SK-N-SH (cell line): ENCODE results near the gene EZH1. TPM values are rescaled to one million over a fixed set of nuclear protein-coding genes. Genes with fewer than 3 reads are reported as not detected.

Experiments
- CTCF ChIA-PET: fragments of 300-600, 350-600 bp; formaldehyde crosslinking; extraction: SDS; loops from one replicate; lab custom pipeline; 2021; lab: Yijun Ruan, JAX
- POLR2A ChIA-PET: fragments of 350-600 bp; sonication (Branson Sonifier 250); formaldehyde crosslinking; extraction: SDS; loops from one replicate; lab custom pipeline; 2020; ENCODE audit warnings: antibody characterized with exemption, inconsistent platforms; lab: Yijun Ruan, JAX
- DNase-seq: peaks from one replicate; pipeline ENCODE4 v3.0.0; 2012
- H2AFZ ChIP-seq: fragments of 200-600 bp; sonication (generic); 2 replicates; pipeline ENCODE4 v1.8.1; 2016; ENCODE audit warnings: antibody characterized with exemption, mild to moderate bottlenecking, low read depth
- H3F3A ChIP-seq: fragments of 200-600 bp; sonication (generic); replicated peaks from 2 replicates; pipeline ENCODE3; 2016; ENCODE audit warnings: antibody characterized with exemption, mild to moderate bottlenecking; ENCODE audit not compliant: insufficient read depth
- H3K27ac ChIP-seq, 2 experiments: fragments of 200-500 bp in 1 of 2; fragments of 200-600 bp in 1 of 2; sonication (Bioruptor generic) in 1 of 2; sonication (generic), shearing (Covaris generic) in 1 of 2; 2 replicates each; pipeline versions ENCODE4 v1.5.1 to v1.6.1; 2014 to 2016; ENCODE audit warnings: low read depth in 2 of 2, inconsistent platforms in 1 of 2, low read length in 1 of 2, mild to moderate bottlenecking in 1 of 2, mixed read lengths in 1 of 2
- H3K27me3 ChIP-seq: fragments of 200-600 bp; sonication (generic), shearing (Covaris generic); 2 replicates; pipeline ENCODE4 v1.6.1; 2016; ENCODE audit warnings: mixed run types; ENCODE audit not compliant: insufficient read depth
- H3K36me3 ChIP-seq, 2 experiments: fragments of 200-500 bp in 1 of 2; fragments of 200-600 bp in 1 of 2; sonication (Bioruptor generic) in 1 of 2; sonication (generic) in 1 of 2; replicated peaks in 1 of 2; 2 replicates each; pipeline versions ENCODE3 to v1.5.1; 2014 to 2016; ENCODE audit warnings: low read length in 1 of 2, mild to moderate bottlenecking in 1 of 2; ENCODE audit not compliant: insufficient read depth in 2 of 2, control insufficient read depth in 1 of 2
- H3K4me1 ChIP-seq, 2 experiments: fragments of 200-500 bp in 1 of 2; fragments of 200-600 bp in 1 of 2; sonication (Bioruptor generic) in 1 of 2; sonication (generic), shearing (Covaris generic) in 1 of 2; 2 replicates each; pipeline versions ENCODE4 v1.5.1 to v1.6.1; 2014 to 2016; ENCODE audit warnings: low read depth in 1 of 2, low read length in 1 of 2, mixed run types in 1 of 2; ENCODE audit not compliant: insufficient read depth in 2 of 2, control insufficient read depth in 1 of 2
- H3K4me2 ChIP-seq: fragments of 200-600 bp; sonication (generic), shearing (Covaris generic); 2 replicates; pipeline ENCODE4 v1.6.1; 2017; ENCODE audit warnings: mixed run types
- H3K4me3 ChIP-seq, 2 experiments: fragments of 200-500 bp in 1 of 2; fragments of 200-600 bp in 1 of 2; sonication (Bioruptor generic) in 1 of 2; sonication (generic), shearing (Covaris generic) in 1 of 2; 2 replicates each; pipeline versions ENCODE4 v1.5.1 to v1.8.1; 2014 to 2016; ENCODE audit warnings: low read depth in 2 of 2, inconsistent platforms in 1 of 2, low read length in 1 of 2, mild to moderate bottlenecking in 1 of 2, mixed read lengths in 1 of 2, moderate library complexity in 1 of 2
- H3K79me2 ChIP-seq: fragments of 200-600 bp; sonication (generic); 2 replicates; pipeline ENCODE4 v1.8.1; 2017; ENCODE audit warnings: mild to moderate bottlenecking; ENCODE audit not compliant: insufficient read depth
- H3K9ac ChIP-seq: fragments of 200-600 bp; sonication (generic); 2 replicates; pipeline ENCODE4 v1.6.1; 2017; ENCODE audit warnings: mixed run types
- H3K9me2 ChIP-seq: fragments of 200-600 bp; sonication (generic); 2 replicates; pipeline ENCODE4 v1.6.1; 2017; ENCODE audit warnings: mixed run types
- H3K9me3 ChIP-seq: fragments of 200-600 bp; sonication (generic); 2 replicates; pipeline ENCODE4 v1.6.1; 2017; ENCODE audit warnings: mixed run types, mild to moderate bottlenecking, moderate library complexity
- H4K20me1 ChIP-seq: fragments of 200-600 bp; sonication (generic); 2 replicates; pipeline ENCODE4 v1.6.1; 2017; ENCODE audit warnings: mild to moderate bottlenecking, mixed run types; ENCODE audit not compliant: insufficient read depth
- CHD2 ChIP-seq: fragments of 150-350 bp; IDR thresholded peaks from 2 replicates; pipeline ENCODE4 v1.6.1; 2018; ENCODE audit warnings: low read length; ENCODE audit not compliant: partially characterized antibody
- ELF1 ChIP-seq: IDR thresholded peaks from 2 replicates; pipeline ENCODE4 v1.4.0; 2012
- EZH2phosphoT487 ChIP-seq: fragments of 200-600 bp; sonication (generic); IDR thresholded peaks from 2 replicates; pipeline ENCODE4 v1.6.1; 2017; ENCODE audit warnings: low read depth, mixed run types, mild to moderate bottlenecking, antibody characterized with exemption, moderate library complexity, borderline replicate concordance
- FOSL2 ChIP-seq: IDR thresholded peaks from 2 replicates; pipeline ENCODE4 v1.4.0; 2012; ENCODE audit warnings: low read depth, mild to moderate bottlenecking, moderate library complexity, borderline replicate concordance
- FOXJ3 ChIP-seq: sonication (generic); formaldehyde crosslinking; IDR thresholded peaks from 2 replicates; pipeline ENCODE4 v1.5.1; 2020; ENCODE audit warnings: mild to moderate bottlenecking, missing genetic modification reagents
- FOXM1 ChIP-seq: IDR thresholded peaks from 2 replicates; pipeline ENCODE4 v1.4.0; 2012; ENCODE audit warnings: low read depth, mild to moderate bottlenecking
- GABPA ChIP-seq: IDR thresholded peaks from 2 replicates; pipeline ENCODE4 v1.4.0; 2012; ENCODE audit warnings: low read depth, mild to moderate bottlenecking
- JUND ChIP-seq: IDR thresholded peaks from 2 replicates; pipeline ENCODE4 v1.4.0; 2012
- MEF2A ChIP-seq: IDR thresholded peaks from 2 replicates; pipeline ENCODE4 v1.4.0; 2012; ENCODE audit warnings: low read depth, borderline replicate concordance
- NFIC ChIP-seq: IDR thresholded peaks from 2 replicates; pipeline ENCODE4 v1.4.0; 2012; ENCODE audit warnings: borderline replicate concordance
- RAD21 ChIP-seq: IDR thresholded peaks from 2 replicates; pipeline ENCODE4 v1.6.1; 2012; ENCODE audit warnings: mild to moderate bottlenecking, low read length
- RCOR1 ChIP-seq: fragments of 150-350 bp; IDR thresholded peaks from 2 replicates; pipeline ENCODE4 v1.6.1; 2017; ENCODE audit warnings: antibody characterized with exemption, low read length
- RFX5 ChIP-seq: IDR thresholded peaks from 2 replicates; pipeline ENCODE4 v1.6.1; 2012; ENCODE audit warnings: mild to moderate bottlenecking, improper control_type of control experiment, low read length
- SIN3A ChIP-seq: IDR thresholded peaks from 2 replicates; pipeline ENCODE4 v1.6.1; 2012; ENCODE audit warnings: low read depth, mild to moderate bottlenecking, low read length, moderate library complexity, borderline replicate concordance
- TCF12 ChIP-seq: IDR thresholded peaks from 2 replicates; pipeline ENCODE4 v1.4.0; 2012
- TEAD4 ChIP-seq: IDR thresholded peaks from 2 replicates; pipeline ENCODE4 v1.4.0; 2012; ENCODE audit warnings: mild to moderate bottlenecking, borderline replicate concordance; ENCODE audit not compliant: insufficient read depth
- YY1 ChIP-seq: IDR thresholded peaks from 2 replicates; pipeline ENCODE4 v1.4.0; 2012; ENCODE audit warnings: low read depth, mild to moderate bottlenecking
- ZBTB33 ChIP-seq: IDR thresholded peaks from 2 replicates; pipeline ENCODE4 v1.4.0; 2012; ENCODE audit warnings: low read depth, borderline replicate concordance
- WGBS: methylation state at CpG from one replicate; pipeline ENCODE4 v1.1.6; 2017; ENCODE audit warnings: low lambda C conversion rate; 5-methylcytosine and 5-hydroxymethylcytosine counted together
- polyA plus RNA-seq, 3 experiments: library from polyadenylated mRNA; depleted of rRNA; stranded (reverse); fragments of >200 nt; gene quantifications; 2 replicates each; pipeline ENCODE4 v1.2.3, GENCODE V29; 2012
- TF ChIP-seq, protein P1 (sequence below): fragments of 200-600 bp; sonication (generic); IDR thresholded peaks from 2 replicates; pipeline ENCODE4 v1.6.1; 2017; ENCODE audit warnings: antibody characterized with exemption, mild to moderate bottlenecking, moderate library complexity
- TF ChIP-seq, protein P2 (sequence below): IDR thresholded peaks from 2 replicates; pipeline ENCODE4 v1.4.0; 2012; ENCODE audit warnings: low read depth
- TF ChIP-seq, protein P3 (sequence below): fragments of 150-350 bp; IDR thresholded peaks from 2 replicates; pipeline ENCODE4 v1.6.1; 2016; ENCODE audit warnings: mild to moderate bottlenecking, low read depth, low read length

Gene EZH1
- polyA plus RNA-seq, 1 of the 3 experiments (the other 2 are of a cell fraction) = 28.6 TPM

- Histone ChIP-seq H3K36me3 (peaks cover 8 to 13% of the 10 kb centered on the region in 2 experiments), H3K9me3 (no peaks in the 10 kb centered on the region), H4K20me1 (no peaks in the 10 kb centered on the region), H3K4me2 (no peak overlapping the region), H3K79me2 (peaks cover 30% of the 10 kb centered on the region; the same call in 1 of the 2 replicates), H2AFZ (no peak overlapping the region), H3K27ac (no peak overlapping the region), H3K9me2 (no peaks in the 10 kb centered on the region)
- 85% methylated on average over 6 of the region's 11 CpGs for WGBS
- POLR2A ChIA-PET = no interaction called here
- TF ChIP-seq, protein P1, sequence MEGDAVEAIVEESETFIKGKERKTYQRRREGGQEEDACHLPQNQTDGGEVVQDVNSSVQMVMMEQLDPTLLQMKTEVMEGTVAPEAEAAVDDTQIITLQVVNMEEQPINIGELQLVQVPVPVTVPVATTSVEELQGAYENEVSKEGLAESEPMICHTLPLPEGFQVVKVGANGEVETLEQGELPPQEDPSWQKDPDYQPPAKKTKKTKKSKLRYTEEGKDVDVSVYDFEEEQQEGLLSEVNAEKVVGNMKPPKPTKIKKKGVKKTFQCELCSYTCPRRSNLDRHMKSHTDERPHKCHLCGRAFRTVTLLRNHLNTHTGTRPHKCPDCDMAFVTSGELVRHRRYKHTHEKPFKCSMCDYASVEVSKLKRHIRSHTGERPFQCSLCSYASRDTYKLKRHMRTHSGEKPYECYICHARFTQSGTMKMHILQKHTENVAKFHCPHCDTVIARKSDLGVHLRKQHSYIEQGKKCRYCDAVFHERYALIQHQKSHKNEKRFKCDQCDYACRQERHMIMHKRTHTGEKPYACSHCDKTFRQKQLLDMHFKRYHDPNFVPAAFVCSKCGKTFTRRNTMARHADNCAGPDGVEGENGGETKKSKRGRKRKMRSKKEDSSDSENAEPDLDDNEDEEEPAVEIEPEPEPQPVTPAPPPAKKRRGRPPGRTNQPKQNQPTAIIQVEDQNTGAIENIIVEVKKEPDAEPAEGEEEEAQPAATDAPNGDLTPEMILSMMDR = no peak
- no peak for TF ChIP-seq EZH2phosphoT487
- no peak for TF ChIP-seq RAD21
- TF ChIP-seq ELF1 = no peak
- TF ChIP-seq, protein P2, sequence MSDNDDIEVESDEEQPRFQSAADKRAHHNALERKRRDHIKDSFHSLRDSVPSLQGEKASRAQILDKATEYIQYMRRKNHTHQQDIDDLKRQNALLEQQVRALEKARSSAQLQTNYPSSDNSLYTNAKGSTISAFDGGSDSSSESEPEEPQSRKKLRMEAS = no peak
- TF ChIP-seq JUND = no peak
- TF ChIP-seq, all 33 proteins: peak for 0
- Histone ChIP-seq H3K4me1 (peaks cover 0 to 14% of the 10 kb centered on the region in 2 experiments; a peak in 3 of 4 replicates), H3K4me3 (no peak overlapping the region), H3F3A (peaks cover 21% of the 10 kb centered on the region), H3K27me3 (no peaks in the 10 kb centered on the region), H3K9ac (no peak overlapping the region)
- CTCF ChIA-PET = interaction anchor here (0.6 to 1.5 kb wide), 2 partner anchors 14 to 24 kb away, joined by 3 to 5 read pairs; partner anchors contain the start of gene VPS25
- no peak for DNase-seq
These were observed 42.4 kb upstream of the EZH1 start for GRCh38 chr17:42787266-42787665.

GRCh38 chr17:42784811-42785592 lies 40.2 kb upstream of the EZH1 start:
- POLR2A ChIA-PET = no interaction called here
- WGBS = 82% methylated on average over 47 of the region's 52 CpGs
- TF ChIP-seq FOXM1 = no peak
- no peak for TF ChIP-seq ELF1
- TF ChIP-seq FOXJ3 (CRISPR knock-in tag) = no peak
- TF ChIP-seq, protein P3, sequence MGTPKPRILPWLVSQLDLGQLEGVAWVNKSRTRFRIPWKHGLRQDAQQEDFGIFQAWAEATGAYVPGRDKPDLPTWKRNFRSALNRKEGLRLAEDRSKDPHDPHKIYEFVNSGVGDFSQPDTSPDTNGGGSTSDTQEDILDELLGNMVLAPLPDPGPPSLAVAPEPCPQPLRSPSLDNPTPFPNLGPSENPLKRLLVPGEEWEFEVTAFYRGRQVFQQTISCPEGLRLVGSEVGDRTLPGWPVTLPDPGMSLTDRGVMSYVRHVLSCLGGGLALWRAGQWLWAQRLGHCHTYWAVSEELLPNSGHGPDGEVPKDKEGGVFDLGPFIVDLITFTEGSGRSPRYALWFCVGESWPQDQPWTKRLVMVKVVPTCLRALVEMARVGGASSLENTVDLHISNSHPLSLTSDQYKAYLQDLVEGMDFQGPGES = no peak
- no peak for TF ChIP-seq FOSL2
- TF ChIP-seq EZH2phosphoT487 = no peak
- TF ChIP-seq RAD21 = no peak
- no peak for TF ChIP-seq ZBTB33
- TF ChIP-seq NFIC = no peak
- no peak for TF ChIP-seq TCF12
- TF ChIP-seq TEAD4 = no peak
- TF ChIP-seq RCOR1 = no peak
- TF ChIP-seq JUND = no peak
- no peak for TF ChIP-seq SIN3A
- no peak for TF ChIP-seq MEF2A
- no peak for TF ChIP-seq CHD2
- no peak for TF ChIP-seq RFX5
- TF ChIP-seq YY1 = no peak
- TF ChIP-seq GABPA = no peak
- H3F3A ChIP-seq = peaks cover 10% of the 10 kb centered on the region
- H3K9me2 ChIP-seq = no peaks in the 10 kb centered on the region
- H3K36me3 ChIP-seq = peaks cover 8 to 10% of the 10 kb centered on the region in 2 experiments
- peaks cover 8 to 14% of the 10 kb centered on the region in 2 experiments; a peak in 3 of 4 replicates for H3K4me1 ChIP-seq
- no peaks in the 10 kb centered on the region for H3K9me3 ChIP-seq
- H3K27me3 ChIP-seq = no peaks in the 10 kb centered on the region
- no peak overlapping the region for H3K4me3 ChIP-seq
- no peak overlapping the region for H2AFZ ChIP-seq
- no peak overlapping the region for H3K9ac ChIP-seq
- H4K20me1 ChIP-seq = no peaks in the 10 kb centered on the region
- H3K4me2 ChIP-seq = no peak overlapping the region
- CTCF ChIA-PET = no interaction called here
- peaks cover 49% of the 10 kb centered on the region for H3K79me2 ChIP-seq
- peak; percentile 45 for DNase-seq
- no peak overlapping the region for H3K27ac ChIP-seq
